A549 (cell line): ENCODE data around the gene ABLIM3. TPM values are rescaled to one million over a fixed set of nuclear protein-coding genes. Genes with fewer than 3 reads are reported as not detected.

Source experiments
- ATAC-seq, 2 experiments: fragments of 200-7000 bp in 1 of 2; fragments of >200 bp in 1 of 2; cut with Nextera tagmentation in 1 of 2; cut with Tn5 transposase in 1 of 2; 3 replicates each; pipeline versions ENCODE4 v1.8.0 to v1.9.1; 2018 to 2020; ENCODE audit warnings: mild to moderate bottlenecking in 1 of 2, moderate library complexity in 1 of 2
- CTCF ChIA-PET: fragments of 300-600 bp; sonication (Branson Sonifier 250); formaldehyde crosslinking; extraction: SDS; loops from one replicate; lab custom pipeline; 2021; ENCODE audit warnings: antibody characterized with exemption, inconsistent platforms; lab: Yijun Ruan, JAX
- POLR2A ChIA-PET: fragments of 350-600 bp; formaldehyde crosslinking; extraction: SDS; loops from one replicate; lab custom pipeline; 2021; ENCODE audit warnings: antibody characterized with exemption, inconsistent platforms; lab: Yijun Ruan, JAX
- DNase-seq, 2 experiments: peaks; one replicate each; pipeline versions ENCODE4 v3.0.0 to v3.0.0-alpha.2; 2011 to 2016; ENCODE audit warnings: low read depth in 1 of 2, low spot score in 1 of 2
- FAIRE-seq: peaks from 2 replicates; lab custom pipeline; 2011; peaks lifted over from hg19 to GRCh38; lab: Jason Lieb, UNC
- H3K27ac ChIP-seq, 2 experiments: fragments of >200 bp; sonication (Bioruptor Twin); formaldehyde crosslinking; 3 replicates each; pipeline ENCODE4 v1.5.1; 2016 to 2017
- H3K4me1 ChIP-seq: fragments of >200 bp; sonication (Bioruptor Twin); formaldehyde crosslinking; 3 replicates; pipeline ENCODE4 v1.6.1; 2016
- H3K4me2 ChIP-seq: fragments of >200 bp; sonication (Bioruptor Twin); formaldehyde crosslinking; 3 replicates; pipeline ENCODE4 v1.6.1; 2016
- H3K4me3 ChIP-seq: fragments of >200 bp; sonication (Bioruptor Twin); formaldehyde crosslinking; 3 replicates; pipeline ENCODE4 v1.5.1; 2016
- H3K9me3 ChIP-seq: fragments of >200 bp; sonication (Bioruptor Twin); formaldehyde crosslinking; 3 replicates; pipeline ENCODE4 v1.6.1; 2016
- CBX2 ChIP-seq: fragments of 200-600 bp; sonication (generic); IDR thresholded peaks from 2 replicates; pipeline ENCODE4 v1.6.1; 2016; ENCODE audit warnings: low read depth, mild to moderate bottlenecking, borderline replicate concordance
- CEBPB ChIP-seq, 2 experiments: fragments of >200 bp in 1 of 2; sonication (Bioruptor Twin) in 1 of 2; formaldehyde crosslinking in 1 of 2; IDR thresholded peaks; 2 replicates each; pipeline ENCODE4 v1.6.1; 2012 to 2016
- EHF ChIP-seq: fragments of 250-450 bp; sonication (Bioruptor Pico); IDR thresholded peaks from 2 replicates; pipeline ENCODE4 v1.5.0; 2020; ENCODE audit warnings: mild to moderate bottlenecking
- HOXB13 ChIP-seq: fragments of 250-450 bp; sonication (Bioruptor Pico); IDR thresholded peaks from 2 replicates; pipeline ENCODE4 v1.5.0; 2020; ENCODE audit warnings: low read depth, mild to moderate bottlenecking, moderate library complexity
- HOXB5 ChIP-seq: fragments of 250-450 bp; sonication (Bioruptor Pico); IDR thresholded peaks from 2 replicates; pipeline ENCODE4 v1.5.0; 2020; ENCODE audit warnings: mild to moderate bottlenecking, moderate library complexity
- JUN ChIP-seq, 2 experiments: fragments of >200 bp; sonication (Bioruptor Twin); formaldehyde crosslinking; IDR thresholded peaks; 2 replicates in 1 of 2; 3 replicates in 1 of 2; pipeline ENCODE4 v1.6.1; 2016 to 2017
- POLR2AphosphoS2 ChIP-seq: conservative IDR thresholded peaks from 2 replicates; pipeline ENCODE4 v1.6.1; 2012; ENCODE audit warnings: low read length, improper control_type of control experiment, inconsistent platforms
- RAD21 ChIP-seq, 2 experiments: fragments of >200 bp in 1 of 2; sonication (Bioruptor Twin) in 1 of 2; formaldehyde crosslinking in 1 of 2; IDR thresholded peaks in 1 of 2; conservative IDR thresholded peaks in 1 of 2; 2 replicates in 1 of 2; 3 replicates in 1 of 2; pipeline ENCODE4 v1.6.1; 2012 to 2018; ENCODE audit warnings: inconsistent platforms in 1 of 2
- RCOR1 ChIP-seq: fragments of 150-350 bp; IDR thresholded peaks from 2 replicates; pipeline ENCODE4 v1.6.1; 2014; ENCODE audit warnings: antibody characterized with exemption, low read length, low read depth
- RFX5 ChIP-seq: fragments of 450-650 bp; IDR thresholded peaks from 2 replicates; pipeline ENCODE4 v1.7.1; 2014; ENCODE audit warnings: antibody characterized with exemption, mild to moderate bottlenecking, moderate library complexity
- ZFP36 ChIP-seq: fragments of 450-650 bp; IDR thresholded peaks from 2 replicates; pipeline ENCODE4 v1.6.1; 2014; ENCODE audit warnings: borderline replicate concordance; ENCODE audit not compliant: partially characterized antibody
- WGBS: methylation state at CpG from one replicate; pipeline ENCODE4 v1.1.6; 2017; ENCODE audit errors: missing lambda C conversion rate; 5-methylcytosine and 5-hydroxymethylcytosine counted together
- polyA plus RNA-seq, 4 experiments: library from polyadenylated mRNA; depleted of rRNA in 3 of 4; stranded (reverse); fragments of >200 nt; fragmentation: RNase III in 1 of 4; extraction: RNeasy Plus Mini Kit Qiagen cat#74134 plus additional on column Dnase treatment in 1 of 4; gene quantifications; 2 replicates in 3 of 4; 3 replicates in 1 of 4; pipeline ENCODE4 v1.2.3, GENCODE V29; 2011 to 2017
- TF ChIP-seq, protein P1 (sequence below): fragments of 200-600 bp; sonication (generic); IDR thresholded peaks from 2 replicates; pipeline ENCODE4 v1.6.1; 2016; ENCODE audit warnings: antibody characterized with exemption, mild to moderate bottlenecking, moderate library complexity
- TF ChIP-seq, protein P2 (sequence below): IDR thresholded peaks from 2 replicates; pipeline ENCODE4 v1.6.1; 2012
- TF ChIP-seq, protein P3 (sequence below): fragments of 250-450 bp; sonication (Bioruptor Pico); IDR thresholded peaks from 2 replicates; pipeline ENCODE4 v1.5.0; 2021; ENCODE audit warnings: mild to moderate bottlenecking, moderate library complexity, borderline replicate concordance
- TF ChIP-seq, protein P4 (sequence below): fragments of >200 bp; sonication (Bioruptor Twin); formaldehyde crosslinking; IDR thresholded peaks from 3 replicates; pipeline ENCODE4 v1.6.1; 2016
- TF ChIP-seq, protein P5 (sequence below): fragments of >200 bp; sonication (Bioruptor Twin); formaldehyde crosslinking; IDR thresholded peaks from 2 replicates; pipeline ENCODE4 v1.6.1; 2016
- TF ChIP-seq, protein P6 (sequence below): fragments of 250-450 bp; sonication (Bioruptor Pico); IDR thresholded peaks from 2 replicates; pipeline ENCODE4 v1.5.0; 2020; ENCODE audit warnings: low read depth, mild to moderate bottlenecking, moderate library complexity
- TF ChIP-seq, protein P7 (sequence below): fragments of 450-650 bp; IDR thresholded peaks from 2 replicates; pipeline ENCODE4 v1.6.1; 2014; ENCODE audit warnings: antibody characterized with exemption
- TF ChIP-seq, protein P8 (sequence below): fragments of 150-350 bp; IDR thresholded peaks from 2 replicates; pipeline ENCODE4 v1.6.1; 2014; ENCODE audit warnings: low read depth, mild to moderate bottlenecking, low read length

ABLIM3 gene
- polyA plus RNA-seq, 2 of the 4 experiments (the other 2 are of a cell fraction): 2.7 to 3.0 TPM

DNA sequence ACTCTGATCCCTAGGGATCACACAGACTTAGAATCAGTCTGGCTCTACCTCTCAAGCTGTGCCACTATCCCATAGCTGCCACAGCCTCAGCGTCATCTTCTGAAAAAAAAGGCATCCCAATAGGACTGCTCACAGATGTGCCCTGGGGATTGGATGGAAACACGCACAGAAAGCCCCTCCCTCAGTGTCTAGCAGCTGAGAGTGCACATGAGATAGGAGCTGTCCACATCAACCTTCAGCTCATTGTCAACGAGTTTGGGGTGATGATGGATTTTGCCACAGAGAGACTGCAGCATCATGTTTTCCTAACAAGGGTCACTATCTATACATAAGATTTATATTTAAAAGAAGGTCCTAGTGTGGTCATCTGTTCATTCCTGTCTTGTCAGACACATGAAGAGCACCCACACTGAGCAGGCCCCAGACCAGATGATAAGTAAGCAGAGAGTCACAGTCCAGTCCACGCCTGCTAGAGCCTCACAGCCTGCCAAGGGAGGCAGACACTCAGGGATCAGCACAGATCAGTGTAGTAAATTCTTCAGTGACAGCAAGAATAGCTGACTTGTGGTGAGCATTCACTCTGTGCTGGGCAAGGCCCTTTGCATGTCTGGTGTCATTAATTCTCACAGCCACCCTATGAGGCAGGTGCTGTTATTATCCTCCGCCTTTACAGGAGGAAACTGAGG, 156.2 kb downstream of the ABLIM3 start (continued):
- no peak for TF ChIP-seq POLR2AphosphoS2
- TF ChIP-seq, protein P1, sequence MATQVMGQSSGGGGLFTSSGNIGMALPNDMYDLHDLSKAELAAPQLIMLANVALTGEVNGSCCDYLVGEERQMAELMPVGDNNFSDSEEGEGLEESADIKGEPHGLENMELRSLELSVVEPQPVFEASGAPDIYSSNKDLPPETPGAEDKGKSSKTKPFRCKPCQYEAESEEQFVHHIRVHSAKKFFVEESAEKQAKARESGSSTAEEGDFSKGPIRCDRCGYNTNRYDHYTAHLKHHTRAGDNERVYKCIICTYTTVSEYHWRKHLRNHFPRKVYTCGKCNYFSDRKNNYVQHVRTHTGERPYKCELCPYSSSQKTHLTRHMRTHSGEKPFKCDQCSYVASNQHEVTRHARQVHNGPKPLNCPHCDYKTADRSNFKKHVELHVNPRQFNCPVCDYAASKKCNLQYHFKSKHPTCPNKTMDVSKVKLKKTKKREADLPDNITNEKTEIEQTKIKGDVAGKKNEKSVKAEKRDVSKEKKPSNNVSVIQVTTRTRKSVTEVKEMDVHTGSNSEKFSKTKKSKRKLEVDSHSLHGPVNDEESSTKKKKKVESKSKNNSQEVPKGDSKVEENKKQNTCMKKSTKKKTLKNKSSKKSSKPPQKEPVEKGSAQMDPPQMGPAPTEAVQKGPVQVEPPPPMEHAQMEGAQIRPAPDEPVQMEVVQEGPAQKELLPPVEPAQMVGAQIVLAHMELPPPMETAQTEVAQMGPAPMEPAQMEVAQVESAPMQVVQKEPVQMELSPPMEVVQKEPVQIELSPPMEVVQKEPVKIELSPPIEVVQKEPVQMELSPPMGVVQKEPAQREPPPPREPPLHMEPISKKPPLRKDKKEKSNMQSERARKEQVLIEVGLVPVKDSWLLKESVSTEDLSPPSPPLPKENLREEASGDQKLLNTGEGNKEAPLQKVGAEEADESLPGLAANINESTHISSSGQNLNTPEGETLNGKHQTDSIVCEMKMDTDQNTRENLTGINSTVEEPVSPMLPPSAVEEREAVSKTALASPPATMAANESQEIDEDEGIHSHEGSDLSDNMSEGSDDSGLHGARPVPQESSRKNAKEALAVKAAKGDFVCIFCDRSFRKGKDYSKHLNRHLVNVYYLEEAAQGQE: no peak

DNA sequence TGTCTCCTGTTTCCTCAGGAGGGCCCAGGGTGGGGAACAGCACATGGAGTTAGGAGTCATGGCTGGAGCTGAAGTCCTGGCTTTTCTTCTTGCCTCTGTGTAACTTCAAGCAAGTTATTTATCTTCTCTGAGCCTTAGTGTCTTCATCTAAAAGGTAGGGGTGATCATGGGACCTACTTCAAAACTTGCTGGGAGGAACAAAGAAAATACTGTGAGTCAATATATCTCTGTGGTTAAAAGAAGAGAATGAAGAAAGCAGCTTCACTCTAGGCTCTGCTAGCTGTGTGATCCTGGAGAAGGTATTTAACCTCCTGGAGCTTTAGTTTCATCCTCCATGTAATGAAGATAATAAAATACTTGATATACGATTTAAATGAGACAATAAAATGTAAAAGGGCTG, 156.9 kb downstream of the ABLIM3 start:
- Histone ChIP-seq H3K4me3 (no peak overlapping the region), H3K4me2 (no peak overlapping the region), H3K27ac (no peak overlapping the region), H3K4me1 (no peaks in the 10 kb centered on the region), H3K9me3 (no peaks in the 10 kb centered on the region)
- POLR2A ChIA-PET: no interaction called here
- FAIRE-seq (no peak), ATAC-seq (no peak), DNase-seq (no peak)
- 20% methylated on average over 1 of the region's 1 CpG for WGBS
- TF ChIP-seq POLR2AphosphoS2: no peak
- TF ChIP-seq RFX5: no peak
- TF ChIP-seq, protein P2, sequence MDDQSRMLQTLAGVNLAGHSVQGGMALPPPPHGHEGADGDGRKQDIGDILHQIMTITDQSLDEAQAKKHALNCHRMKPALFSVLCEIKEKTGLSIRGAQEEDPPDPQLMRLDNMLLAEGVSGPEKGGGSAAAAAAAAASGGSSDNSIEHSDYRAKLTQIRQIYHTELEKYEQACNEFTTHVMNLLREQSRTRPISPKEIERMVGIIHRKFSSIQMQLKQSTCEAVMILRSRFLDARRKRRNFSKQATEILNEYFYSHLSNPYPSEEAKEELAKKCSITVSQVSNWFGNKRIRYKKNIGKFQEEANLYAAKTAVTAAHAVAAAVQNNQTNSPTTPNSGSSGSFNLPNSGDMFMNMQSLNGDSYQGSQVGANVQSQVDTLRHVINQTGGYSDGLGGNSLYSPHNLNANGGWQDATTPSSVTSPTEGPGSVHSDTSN: no peak
- no peak for TF ChIP-seq ZFP36
- TF ChIP-seq, protein P3, sequence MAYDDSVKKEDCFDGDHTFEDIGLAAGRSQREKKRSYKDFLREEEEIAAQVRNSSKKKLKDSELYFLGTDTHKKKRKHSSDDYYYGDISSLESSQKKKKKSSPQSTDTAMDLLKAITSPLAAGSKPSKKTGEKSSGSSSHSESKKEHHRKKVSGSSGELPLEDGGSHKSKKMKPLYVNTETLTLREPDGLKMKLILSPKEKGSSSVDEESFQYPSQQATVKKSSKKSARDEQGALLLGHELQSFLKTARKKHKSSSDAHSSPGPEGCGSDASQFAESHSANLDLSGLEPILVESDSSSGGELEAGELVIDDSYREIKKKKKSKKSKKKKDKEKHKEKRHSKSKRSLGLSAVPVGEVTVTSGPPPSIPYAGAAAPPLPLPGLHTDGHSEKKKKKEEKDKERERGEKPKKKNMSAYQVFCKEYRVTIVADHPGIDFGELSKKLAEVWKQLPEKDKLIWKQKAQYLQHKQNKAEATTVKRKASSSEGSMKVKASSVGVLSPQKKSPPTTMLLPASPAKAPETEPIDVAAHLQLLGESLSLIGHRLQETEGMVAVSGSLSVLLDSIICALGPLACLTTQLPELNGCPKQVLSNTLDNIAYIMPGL (CRISPR knock-in tag): no peak
- TF ChIP-seq, protein P4, sequence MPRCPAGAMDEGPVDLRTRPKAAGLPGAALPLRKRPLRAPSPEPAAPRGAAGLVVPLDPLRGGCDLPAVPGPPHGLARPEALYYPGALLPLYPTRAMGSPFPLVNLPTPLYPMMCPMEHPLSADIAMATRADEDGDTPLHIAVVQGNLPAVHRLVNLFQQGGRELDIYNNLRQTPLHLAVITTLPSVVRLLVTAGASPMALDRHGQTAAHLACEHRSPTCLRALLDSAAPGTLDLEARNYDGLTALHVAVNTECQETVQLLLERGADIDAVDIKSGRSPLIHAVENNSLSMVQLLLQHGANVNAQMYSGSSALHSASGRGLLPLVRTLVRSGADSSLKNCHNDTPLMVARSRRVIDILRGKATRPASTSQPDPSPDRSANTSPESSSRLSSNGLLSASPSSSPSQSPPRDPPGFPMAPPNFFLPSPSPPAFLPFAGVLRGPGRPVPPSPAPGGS: no peak
- no peak for TF ChIP-seq CBX2
- no peak for TF ChIP-seq RCOR1
- no peak for TF ChIP-seq RAD21 (conservative IDR thresholded peaks at IDR 0.05 in 1 of 2, IDR thresholded peaks at IDR 0.05 in 1 of 2)
- TF ChIP-seq JUN (IDR thresholded peaks at IDR 0.05): no peak
- TF ChIP-seq, protein P5, sequence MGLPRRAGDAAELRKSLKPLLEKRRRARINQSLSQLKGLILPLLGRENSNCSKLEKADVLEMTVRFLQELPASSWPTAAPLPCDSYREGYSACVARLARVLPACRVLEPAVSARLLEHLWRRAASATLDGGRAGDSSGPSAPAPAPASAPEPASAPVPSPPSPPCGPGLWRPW: no peak
- no peak for TF ChIP-seq HOXB5 (CRISPR knock-in tag)
- no peak for TF ChIP-seq CEBPB (IDR thresholded peaks at IDR 0.05)
- TF ChIP-seq, protein P6, sequence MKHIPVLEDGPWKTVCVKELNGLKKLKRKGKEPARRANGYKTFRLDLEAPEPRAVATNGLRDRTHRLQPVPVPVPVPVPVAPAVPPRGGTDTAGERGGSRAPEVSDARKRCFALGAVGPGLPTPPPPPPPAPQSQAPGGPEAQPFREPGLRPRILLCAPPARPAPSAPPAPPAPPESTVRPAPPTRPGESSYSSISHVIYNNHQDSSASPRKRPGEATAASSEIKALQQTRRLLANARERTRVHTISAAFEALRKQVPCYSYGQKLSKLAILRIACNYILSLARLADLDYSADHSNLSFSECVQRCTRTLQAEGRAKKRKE (CRISPR knock-in tag): no peak
- TF ChIP-seq HOXB13 (CRISPR knock-in tag): no peak
- TF ChIP-seq, protein P7, sequence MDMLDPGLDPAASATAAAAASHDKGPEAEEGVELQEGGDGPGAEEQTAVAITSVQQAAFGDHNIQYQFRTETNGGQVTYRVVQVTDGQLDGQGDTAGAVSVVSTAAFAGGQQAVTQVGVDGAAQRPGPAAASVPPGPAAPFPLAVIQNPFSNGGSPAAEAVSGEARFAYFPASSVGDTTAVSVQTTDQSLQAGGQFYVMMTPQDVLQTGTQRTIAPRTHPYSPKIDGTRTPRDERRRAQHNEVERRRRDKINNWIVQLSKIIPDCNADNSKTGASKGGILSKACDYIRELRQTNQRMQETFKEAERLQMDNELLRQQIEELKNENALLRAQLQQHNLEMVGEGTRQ: no peak
- TF ChIP-seq, protein P1: no peak
- TF ChIP-seq EHF: no peak
- TF ChIP-seq, protein P8, sequence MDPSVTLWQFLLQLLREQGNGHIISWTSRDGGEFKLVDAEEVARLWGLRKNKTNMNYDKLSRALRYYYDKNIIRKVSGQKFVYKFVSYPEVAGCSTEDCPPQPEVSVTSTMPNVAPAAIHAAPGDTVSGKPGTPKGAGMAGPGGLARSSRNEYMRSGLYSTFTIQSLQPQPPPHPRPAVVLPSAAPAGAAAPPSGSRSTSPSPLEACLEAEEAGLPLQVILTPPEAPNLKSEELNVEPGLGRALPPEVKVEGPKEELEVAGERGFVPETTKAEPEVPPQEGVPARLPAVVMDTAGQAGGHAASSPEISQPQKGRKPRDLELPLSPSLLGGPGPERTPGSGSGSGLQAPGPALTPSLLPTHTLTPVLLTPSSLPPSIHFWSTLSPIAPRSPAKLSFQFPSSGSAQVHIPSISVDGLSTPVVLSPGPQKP: no peak
- CTCF ChIA-PET: interaction anchor here (0.9 to 3.5 kb wide), 5 partner anchors 11 to 565 kb away, joined by 3 to 26 read pairs (median 4); no protein-coding TSS in a partner anchor
